ENCODE measurements around the gene NLRP2B.

NLRP2B gene

GRCh38 chrX:57674861-57675260 is 5.2 kb downstream of the NLRP2B start:
- no peak for DNase-seq
- H3K27me3 Mint-ChIP-seq (ENCODE audit: low read depth, poor library complexity): peaks cover 3% of the 10 kb centered on the region
- no peaks in the 10 kb centered on the region for H3K36me3 Mint-ChIP-seq (ENCODE audit: low read depth)
- no peak for TF ChIP-seq CTCF (IDR thresholded peaks at IDR 0.05)
- H3K4me3 Mint-ChIP-seq: no peak overlapping the region
- no peak overlapping the region for H3K27ac Mint-ChIP-seq
- peaks cover 87% of the 10 kb centered on the region for H3K9me3 Mint-ChIP-seq
- no peaks in the 10 kb centered on the region for H3K4me1 Mint-ChIP-seq

GRCh38 chrX:57669961-57670360 is 10.1 kb downstream of the NLRP2B start:
- Mint-ChIP-seq H3K4me3 (no peak overlapping the region), H3K4me1 (no peaks in the 10 kb centered on the region), H3K27me3 (ENCODE audit: low read depth, poor library complexity) (no peaks in the 10 kb centered on the region), H3K9me3 (peaks cover 58% of the 10 kb centered on the region), H3K27ac (no peak overlapping the region), H3K36me3 (ENCODE audit: low read depth) (no peaks in the 10 kb centered on the region)
- TF ChIP-seq CTCF (IDR thresholded peaks at IDR 0.05): no peak
- DNase-seq: no peak

- Mint-ChIP-seq H3K4me1 (no peaks in the 10 kb centered on the region), H3K4me3 (no peak overlapping the region), H3K27ac (no peak overlapping the region), H3K27me3 (ENCODE audit: low read depth, poor library complexity) (no peaks in the 10 kb centered on the region), H3K9me3 (peaks cover 66% of the 10 kb centered on the region), H3K36me3 (ENCODE audit: low read depth) (no peaks in the 10 kb centered on the region)
- no peak for TF ChIP-seq CTCF (IDR thresholded peaks at IDR 0.05)
- DNase-seq: no peak
These were observed 13.1 kb downstream of the NLRP2B start for GRCh38 chrX:57667010-57667409.

- no peak for TF ChIP-seq CTCF (IDR thresholded peaks at IDR 0.05)
- Mint-ChIP-seq H3K27ac (no peak overlapping the region), H3K4me1 (no peaks in the 10 kb centered on the region), H3K27me3 (ENCODE audit: low read depth, poor library complexity) (no peaks in the 10 kb centered on the region), H3K9me3 (peaks cover 75% of the 10 kb centered on the region), H3K36me3 (ENCODE audit: low read depth) (no peaks in the 10 kb centered on the region), H3K4me3 (no peak overlapping the region)
- no peak for DNase-seq
These were observed 25.0 kb downstream of the NLRP2B start for GRCh38 chrX:57655065-57655464.

GRCh38 chrX:57652705-57653104 is 27.4 kb downstream of the NLRP2B start:
- H3K9me3 Mint-ChIP-seq: peaks cover 68% of the 10 kb centered on the region
- no peaks in the 10 kb centered on the region for H3K27me3 Mint-ChIP-seq (ENCODE audit: low read depth, poor library complexity)
- no peak for DNase-seq
- no peak overlapping the region for H3K4me3 Mint-ChIP-seq
- no peak for TF ChIP-seq CTCF (IDR thresholded peaks at IDR 0.05)
- H3K36me3 Mint-ChIP-seq (ENCODE audit: low read depth): no peaks in the 10 kb centered on the region
- no peak overlapping the region for H3K27ac Mint-ChIP-seq
- H3K4me1 Mint-ChIP-seq: no peaks in the 10 kb centered on the region

- Mint-ChIP-seq H3K36me3 (ENCODE audit: low read depth) (no peaks in the 10 kb centered on the region), H3K4me1 (no peaks in the 10 kb centered on the region), H3K27ac (no peak overlapping the region), H3K9me3 (peaks cover 56% of the 10 kb centered on the region), H3K4me3 (no peak overlapping the region), H3K27me3 (ENCODE audit: low read depth, poor library complexity) (no peaks in the 10 kb centered on the region)
- no peak for TF ChIP-seq CTCF (IDR thresholded peaks at IDR 0.05)
- no peak for DNase-seq
These were observed 28.7 kb downstream of the NLRP2B start for GRCh38 chrX:57651169-57651919.

Measured in nephron progenitor cell (in vitro differentiated cells).